Stomach smooth muscle (tissue), 2 donors: ENCODE measurements around the gene MGRN1.

Experiments used
- H3K27ac ChIP-seq: one replicate; pipeline ENCODE4 v1.7.0; 2013; ENCODE audit warnings: mild to moderate bottlenecking, low read length, inconsistent platforms
- H3K27me3 ChIP-seq, 2 donors: one replicate each; pipeline ENCODE4 v1.7.0; 2013; ENCODE audit warnings: low read length in 2 of 2; ENCODE audit not compliant: insufficient read depth in 2 of 2, control insufficient read depth in 1 of 2
- H3K36me3 ChIP-seq, 2 donors: one replicate each; pipeline ENCODE4 v1.7.0; 2013; ENCODE audit warnings: low read length in 2 of 2; ENCODE audit not compliant: control insufficient read depth in 2 of 2, insufficient read depth in 2 of 2
- H3K4me1 ChIP-seq: one replicate; pipeline ENCODE4 v1.7.0; 2013; ENCODE audit warnings: low read length; ENCODE audit not compliant: control insufficient read depth, insufficient read depth
- H3K4me3 ChIP-seq, 2 donors: one replicate each; pipeline ENCODE4 v1.7.0; 2013; ENCODE audit warnings: low read length in 2 of 2
- H3K9ac ChIP-seq, 2 donors: one replicate each; pipeline ENCODE4 v1.7.0; 2013; ENCODE audit warnings: low read length in 2 of 2, mild to moderate bottlenecking in 1 of 2
- H3K9me3 ChIP-seq, 2 donors: one replicate each; pipeline ENCODE4 v1.7.0; 2013; ENCODE audit warnings: low read length in 2 of 2; ENCODE audit not compliant: control insufficient read depth in 2 of 2
- donor health status: healthy.
- donor health status: Pancreatic carcinoma.

The MGRN1 gene

DNA sequence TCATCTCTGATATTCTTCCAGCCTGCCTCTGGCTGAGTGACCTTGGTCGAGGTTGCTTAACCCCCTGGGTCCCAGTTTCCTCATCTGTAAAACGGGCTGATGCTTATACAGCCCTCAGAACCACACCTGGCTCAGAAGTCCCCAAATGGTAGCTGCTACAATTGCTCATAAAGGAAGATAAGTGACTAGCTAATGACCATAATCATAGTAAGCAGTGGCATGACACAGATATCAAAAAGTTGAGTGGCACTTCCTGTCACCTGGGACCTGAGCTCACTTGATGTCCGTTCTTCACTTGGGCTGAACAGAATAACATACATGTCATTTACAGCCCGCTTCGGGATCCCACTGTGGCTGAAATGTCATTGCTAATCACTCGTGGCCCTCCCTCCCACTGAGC lies 1.8 kb downstream of the MGRN1 start:
- Histone ChIP-seq H3K36me3 (peaks cover 0 to 2% of the 10 kb centered on the region in 2 donors), H3K27ac (no peak overlapping the region), H3K27me3 (no peaks in the 10 kb centered on the region), H3K4me1 (peaks cover 24% of the 10 kb centered on the region), H3K9ac (peak overlapping the region; percentile 88 to 96), H3K4me3 (peak overlapping the region; percentile 88 to 99), H3K9me3 (no peaks in the 10 kb centered on the region)

DNA sequence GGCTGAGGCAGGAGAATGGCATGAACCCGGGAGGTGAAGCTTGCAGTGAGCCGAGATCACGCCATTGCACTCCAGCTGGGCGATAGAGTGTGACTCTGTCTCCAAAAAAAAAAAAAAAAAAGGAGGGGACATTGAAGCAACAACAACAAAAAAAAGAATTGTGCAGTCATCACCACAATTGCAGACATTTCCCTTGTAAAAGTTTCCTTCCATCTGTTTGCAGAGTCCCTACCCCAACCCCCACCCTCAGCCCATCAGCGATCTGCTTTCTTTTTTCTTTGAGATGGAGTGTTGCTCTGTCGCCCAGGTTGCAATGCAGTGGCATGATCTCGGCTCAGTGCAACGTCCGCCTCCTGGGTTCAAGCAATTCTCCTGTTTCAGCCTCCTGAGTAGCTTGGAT lies 3.7 kb downstream of the MGRN1 start:
- Histone ChIP-seq H3K27me3 (no peaks in the 10 kb centered on the region), H3K36me3 (peaks cover 0 to 2% of the 10 kb centered on the region in 2 donors), H3K9me3 (no peaks in the 10 kb centered on the region), H3K27ac (no peak overlapping the region), H3K4me3 (no peak overlapping the region), H3K9ac (no peak overlapping the region), H3K4me1 (peaks cover 24% of the 10 kb centered on the region)

DNA sequence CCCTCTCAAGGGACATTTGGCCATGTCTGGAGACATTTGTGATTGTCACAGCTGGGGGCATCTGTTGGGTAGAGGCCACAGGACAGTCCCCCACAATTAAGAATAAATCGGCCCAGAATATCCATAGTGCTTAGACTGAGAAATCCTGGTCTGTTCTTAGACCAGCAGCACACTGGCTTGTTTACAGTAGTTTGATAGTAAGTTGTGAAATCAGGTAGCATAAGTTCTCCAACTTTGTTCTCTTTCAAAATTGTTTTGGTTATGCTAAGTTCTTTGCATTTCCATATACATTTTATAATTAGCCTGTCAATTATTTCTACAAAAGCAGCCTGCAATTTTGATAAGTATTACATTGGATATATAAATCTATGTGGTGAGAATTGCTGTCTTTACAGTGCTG lies 6.8 kb downstream of the MGRN1 start:
- H3K36me3 ChIP-seq = peaks cover 0 to 2% of the 10 kb centered on the region in 2 donors
- no peaks in the 10 kb centered on the region for H3K9me3 ChIP-seq
- H3K27me3 ChIP-seq = no peaks in the 10 kb centered on the region
- H3K9ac ChIP-seq = no peak overlapping the region
- H3K4me3 ChIP-seq = no peak overlapping the region
- H3K27ac ChIP-seq = no peak overlapping the region
- peaks cover 6% of the 10 kb centered on the region for H3K4me1 ChIP-seq

DNA sequence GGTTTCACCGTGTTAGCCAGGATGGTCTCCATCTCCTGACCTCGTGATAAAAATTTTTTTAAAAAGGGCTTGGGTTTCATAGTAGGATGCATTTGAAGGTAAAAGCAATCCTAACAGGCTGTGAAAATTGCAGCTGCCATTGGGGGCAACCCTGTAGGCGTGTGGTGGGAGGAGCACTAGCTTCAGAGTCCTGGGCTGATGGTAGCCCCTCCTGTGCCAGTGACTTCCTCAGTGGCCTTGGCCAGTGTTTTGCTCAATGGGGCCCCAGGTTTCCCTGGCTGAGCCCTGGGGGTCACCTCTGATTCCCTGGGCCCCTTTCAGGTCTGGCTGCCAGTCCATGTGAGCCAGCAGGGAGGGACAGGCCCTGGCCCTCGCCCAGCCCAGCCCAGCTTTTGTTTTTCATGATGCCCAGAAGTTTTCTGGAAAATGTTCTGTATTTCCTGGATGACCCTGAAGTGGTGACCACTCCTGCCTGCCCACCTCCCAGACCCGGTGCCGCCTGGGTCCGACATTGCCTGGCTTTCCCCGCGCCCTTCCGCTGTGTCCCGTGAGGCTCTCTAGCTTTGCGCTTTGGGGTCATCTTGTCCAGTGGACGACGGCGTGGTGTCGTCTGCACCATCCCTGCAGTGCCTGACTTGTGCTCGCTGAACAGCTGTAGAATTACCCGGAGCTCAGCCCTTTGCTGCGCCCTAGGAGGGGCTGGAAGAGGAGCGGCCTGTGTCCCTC lies 9.4 kb downstream of the MGRN1 start:
- no peak overlapping the region for H3K4me3 ChIP-seq
- peaks cover 2% of the 10 kb centered on the region for H3K4me1 ChIP-seq
- H3K27ac ChIP-seq = no peak overlapping the region
- no peaks in the 10 kb centered on the region for H3K27me3 ChIP-seq
- H3K9ac ChIP-seq = no peak overlapping the region
- H3K9me3 ChIP-seq = no peaks in the 10 kb centered on the region
- peaks cover 3 to 4% of the 10 kb centered on the region in 2 donors for H3K36me3 ChIP-seq

DNA sequence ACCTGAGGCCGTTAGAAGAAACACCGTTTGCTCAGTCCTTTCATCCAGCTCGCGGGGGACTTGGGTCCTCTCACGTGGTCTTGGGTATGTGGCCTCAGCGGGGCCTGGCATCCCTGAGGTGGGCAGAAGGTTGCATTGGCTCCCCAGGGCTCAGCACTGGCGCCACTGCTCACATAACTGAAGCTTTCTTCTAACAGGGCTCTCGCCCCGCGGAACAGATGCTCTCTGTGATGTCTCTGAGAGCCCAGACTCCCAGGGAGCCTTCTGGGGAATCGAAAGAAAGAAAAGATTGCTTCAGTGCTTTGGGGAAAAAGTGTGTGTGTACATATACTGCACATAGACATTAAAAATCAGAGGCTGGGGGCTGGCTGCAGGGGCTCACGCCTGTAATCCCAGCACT lies 10.1 kb downstream of the MGRN1 start:
- H3K27ac ChIP-seq = no peak overlapping the region
- H3K4me1 ChIP-seq = peaks cover 2% of the 10 kb centered on the region

DNA sequence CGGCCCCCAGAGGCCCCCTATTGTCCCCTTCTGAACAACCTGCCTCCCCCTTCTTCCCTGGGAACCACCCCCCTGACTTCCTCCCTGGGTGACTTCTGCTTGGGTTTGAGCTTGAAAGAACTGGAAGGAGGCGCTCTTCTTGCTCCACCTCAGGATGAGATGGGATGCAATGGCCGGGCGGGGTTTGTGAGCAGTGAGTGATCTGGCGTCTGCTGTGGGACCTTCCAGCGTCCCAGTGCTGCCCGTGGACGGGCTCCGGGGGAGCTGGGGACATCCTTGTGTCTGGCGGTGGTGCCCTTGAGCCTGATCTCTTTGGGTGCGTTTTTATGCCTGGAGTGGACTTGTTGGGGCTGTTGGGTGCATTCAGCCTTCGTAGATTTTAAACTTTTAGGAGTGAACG lies 11.6 kb downstream of the MGRN1 start:
- H3K4me3 ChIP-seq = no peak overlapping the region

More for the DNA sequence above, 10.1 kb downstream of the MGRN1 start:
- Histone ChIP-seq H3K4me3 (no peak overlapping the region), H3K9me3 (no peaks in the 10 kb centered on the region), H3K36me3 (peaks cover 3 to 4% of the 10 kb centered on the region in 2 donors), H3K9ac (no peak overlapping the region), H3K27me3 (no peaks in the 10 kb centered on the region)

DNA sequence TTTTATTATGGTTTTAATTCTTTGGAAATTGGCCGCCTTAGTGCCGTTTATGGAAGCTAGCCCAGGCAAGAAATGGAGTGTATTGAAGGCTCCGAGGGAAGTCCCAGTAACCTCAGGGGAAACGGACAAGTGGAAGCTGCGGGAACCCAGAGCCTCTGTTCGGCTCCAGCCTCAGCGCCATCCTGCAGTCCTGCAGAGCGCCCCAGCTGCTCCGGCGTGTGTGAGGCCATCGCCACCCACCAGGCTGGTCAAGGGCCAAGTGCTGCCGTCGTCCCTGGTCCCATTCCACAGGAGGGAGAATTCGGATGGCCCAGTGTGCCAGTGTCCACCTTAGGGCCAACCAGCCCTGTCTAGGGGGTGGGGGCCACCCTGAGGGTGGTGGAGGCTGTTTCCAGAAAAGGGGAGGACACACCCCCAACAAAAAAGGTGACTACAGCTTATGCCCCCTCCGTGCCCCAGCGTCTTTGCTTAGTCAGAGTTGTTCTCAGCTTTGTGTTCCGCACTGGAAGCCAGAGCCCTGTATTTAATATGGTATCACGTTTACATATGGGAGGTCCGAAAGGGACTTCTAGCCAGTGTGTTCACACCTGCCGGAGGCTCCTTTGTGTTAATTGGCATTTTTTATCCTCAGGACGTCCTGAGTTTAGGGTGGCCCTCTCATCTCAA lies 13.0 kb downstream of the MGRN1 start:
- H3K4me3 ChIP-seq = no peak overlapping the region
- no peak overlapping the region for H3K9ac ChIP-seq
- no peaks in the 10 kb centered on the region for H3K9me3 ChIP-seq
- H3K36me3 ChIP-seq = peaks cover 3 to 5% of the 10 kb centered on the region in 2 donors
- H3K27me3 ChIP-seq = no peaks in the 10 kb centered on the region
- H3K4me1 ChIP-seq = peaks cover 6% of the 10 kb centered on the region
- no peak overlapping the region for H3K27ac ChIP-seq

More for the DNA sequence above, 11.6 kb downstream of the MGRN1 start:
- H3K36me3 ChIP-seq = peaks cover 3 to 6% of the 10 kb centered on the region in 2 donors
- no peaks in the 10 kb centered on the region for H3K27me3 ChIP-seq
- H3K9ac ChIP-seq = no peak overlapping the region
- H3K27ac ChIP-seq = no peak overlapping the region
- H3K4me1 ChIP-seq = peaks cover 6% of the 10 kb centered on the region
- H3K9me3 ChIP-seq = no peaks in the 10 kb centered on the region

DNA sequence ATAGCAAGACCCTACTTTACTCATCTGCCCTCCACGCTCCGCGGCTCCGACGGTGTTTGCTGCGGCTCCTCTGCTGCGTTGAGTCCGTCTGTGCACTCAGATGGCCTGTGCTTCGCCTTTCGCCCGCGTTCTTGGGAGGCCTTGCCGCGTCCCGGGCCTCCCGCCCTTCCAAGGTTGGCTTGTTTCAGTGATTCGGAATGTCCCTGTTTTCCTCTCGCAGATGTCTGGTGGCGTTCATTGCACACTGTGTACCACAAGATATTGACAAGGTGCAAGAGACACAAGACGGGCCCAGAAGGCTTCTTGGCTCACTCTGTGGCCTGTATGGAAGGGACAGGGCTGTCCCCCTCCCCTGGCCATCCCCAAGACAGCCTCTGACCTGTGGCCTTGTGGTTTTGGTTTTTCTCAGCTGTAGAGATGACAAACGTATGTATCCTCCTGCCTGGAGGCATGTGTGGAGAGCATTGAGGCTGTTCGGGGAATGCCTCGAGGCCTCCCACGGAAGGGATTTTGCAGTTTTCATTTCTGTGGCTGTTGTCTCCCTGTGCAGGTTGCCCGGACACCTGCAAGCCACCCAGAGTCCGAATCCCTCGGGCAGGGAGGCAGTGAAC lies 15.4 kb downstream of the MGRN1 start:
- Histone ChIP-seq H3K36me3 (peaks cover 3 to 5% of the 10 kb centered on the region in 2 donors), H3K9me3 (no peaks in the 10 kb centered on the region), H3K4me1 (peaks cover 6% of the 10 kb centered on the region), H3K27ac (no peak overlapping the region), H3K4me3 (no peak overlapping the region), H3K27me3 (no peaks in the 10 kb centered on the region), H3K9ac (no peak overlapping the region)

DNA sequence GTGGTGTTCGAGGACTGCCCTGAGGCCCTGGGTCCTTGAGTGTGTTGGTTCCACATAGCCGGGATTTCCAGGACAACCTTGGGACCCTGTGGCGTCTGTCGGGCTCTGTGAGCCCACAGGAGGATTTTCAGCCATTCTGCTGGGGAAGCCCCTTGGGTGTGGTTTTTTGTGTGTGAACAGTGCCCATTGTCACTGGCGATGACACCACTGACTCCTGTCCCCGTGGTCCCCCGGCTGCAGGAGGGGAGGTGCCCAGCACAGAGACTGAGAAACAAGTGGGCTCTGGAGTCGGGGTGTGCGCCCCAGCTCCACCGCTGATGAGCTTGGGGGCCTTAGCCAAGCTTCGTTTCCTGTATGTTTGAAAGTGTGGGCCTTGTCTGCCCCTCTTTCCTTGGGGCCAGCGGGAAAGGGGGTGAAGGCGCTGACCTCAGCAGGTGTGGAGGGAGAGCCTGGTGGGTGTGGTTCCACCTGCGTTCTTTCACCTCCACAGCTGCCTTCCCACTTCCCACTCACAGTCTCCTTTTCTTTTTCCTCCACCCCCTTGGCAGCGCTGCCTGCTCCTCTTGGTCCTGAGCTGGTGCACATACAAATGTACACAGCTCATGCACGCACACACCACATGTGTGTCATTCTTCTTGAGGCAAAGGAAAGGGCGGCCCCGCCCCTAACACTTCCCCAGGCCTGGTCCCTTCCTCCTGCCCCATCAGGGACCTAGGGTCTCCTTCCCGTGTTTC lies 16.1 kb downstream of the MGRN1 start:
- no peaks in the 10 kb centered on the region for H3K27me3 ChIP-seq
- H3K9me3 ChIP-seq = no peaks in the 10 kb centered on the region
- H3K4me1 ChIP-seq = peaks cover 6% of the 10 kb centered on the region
- H3K4me3 ChIP-seq = no peak overlapping the region
- H3K36me3 ChIP-seq = peaks cover 3 to 5% of the 10 kb centered on the region in 2 donors
- no peak overlapping the region for H3K9ac ChIP-seq
- H3K27ac ChIP-seq = no peak overlapping the region

DNA sequence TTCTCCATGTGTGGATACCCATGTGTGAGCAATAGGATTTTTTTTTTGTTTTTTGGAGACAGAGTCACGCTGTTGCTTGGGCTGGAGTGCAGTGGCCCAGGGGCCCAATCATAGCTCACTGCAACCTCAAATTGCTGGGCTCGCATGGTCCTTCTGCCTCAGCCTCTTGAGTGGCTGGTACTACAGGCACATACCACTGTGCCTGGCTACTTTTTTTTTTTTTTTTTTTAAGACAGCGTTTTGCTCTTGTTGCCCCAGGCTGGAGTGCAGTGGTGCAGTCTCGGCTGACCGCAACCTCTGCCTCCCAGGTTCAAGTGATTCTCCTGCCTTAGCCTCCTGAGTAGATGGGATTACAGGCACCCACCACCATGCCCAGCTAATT lies 16.7 kb downstream of the MGRN1 start:
- Histone ChIP-seq H3K36me3 (peaks cover 3 to 5% of the 10 kb centered on the region in 2 donors), H3K4me1 (peaks cover 6% of the 10 kb centered on the region), H3K9ac (no peak overlapping the region), H3K27ac (no peak overlapping the region), H3K9me3 (no peaks in the 10 kb centered on the region), H3K27me3 (no peaks in the 10 kb centered on the region), H3K4me3 (no peak overlapping the region)
